IMR-90 (cell line): Measurements from ENCODE around the gene PLEKHD1. TPM values are rescaled to one million over a fixed set of nuclear protein-coding genes. Genes with fewer than 3 reads are reported as not detected.

Experiments used
- ATAC-seq: fragments of 200-7000 bp; cut with Tn5 transposase; 2 replicates; pipeline ENCODE4 v1.9.1; 2020; ENCODE audit warnings: low read depth, mild to moderate bottlenecking, moderate library complexity
- BruUV-seq: library from RNA; stranded (reverse); fragments of 400-500 nt; replicated peaks from 2 replicates; lab custom pipeline; 2021; lab: Mats Ljungman, UMichigan
- CTCF ChIA-PET: fragments of 300-600 bp; formaldehyde crosslinking; extraction: SDS; loops from one replicate; lab custom pipeline; 2021; ENCODE audit warnings: antibody characterized with exemption; lab: Yijun Ruan, JAX
- POLR2A ChIA-PET: fragments of 300-600 bp; sonication (Branson Sonifier 250); formaldehyde crosslinking; loops from one replicate; lab custom pipeline; 2022; ENCODE audit warnings: antibody characterized with exemption; ENCODE audit not compliant: unreplicated experiment; lab: Charles Lee
- DNase-seq: peaks from one replicate; pipeline ENCODE4 v3.0.0; 2013
- H2AFZ ChIP-seq: replicated peaks from 2 replicates; pipeline ENCODE3; 2013; ENCODE audit warnings: low read length, mild to moderate bottlenecking; ENCODE audit not compliant: poor library complexity
- H2AK5ac ChIP-seq: 2 replicates; pipeline ENCODE4 v1.6.1; 2013; ENCODE audit warnings: low read depth, low read length, inconsistent platforms
- H2AK9ac ChIP-seq: replicated peaks from 2 replicates; pipeline ENCODE3; 2013; ENCODE audit warnings: mild to moderate bottlenecking, low read depth, low read length, moderate library complexity; ENCODE audit not compliant: poor library complexity
- H2BK120ac ChIP-seq: 2 replicates; pipeline ENCODE4 v1.6.1; 2013; ENCODE audit warnings: low read depth, low read length, inconsistent platforms
- H2BK15ac ChIP-seq: 3 replicates; pipeline ENCODE4 v1.6.1; 2013; ENCODE audit warnings: low read depth, low read length, inconsistent platforms
- H2BK20ac ChIP-seq: 2 replicates; pipeline ENCODE4 v1.6.1; 2013; ENCODE audit warnings: low read depth, mild to moderate bottlenecking, inconsistent platforms, low read length, moderate library complexity
- H2BK5ac ChIP-seq: 2 replicates; pipeline ENCODE4 v1.6.1; 2013; ENCODE audit warnings: mild to moderate bottlenecking, low read depth, low read length, inconsistent platforms; ENCODE audit not compliant: poor library complexity, severe bottlenecking
- H3K14ac ChIP-seq: replicated peaks from 2 replicates; pipeline ENCODE4 v1.6.1; 2013; ENCODE audit warnings: low read depth, low read length, inconsistent platforms
- H3K18ac ChIP-seq: 2 replicates; pipeline ENCODE4 v1.6.1; 2013; ENCODE audit warnings: low read depth, low read length, control low read depth
- H3K23ac ChIP-seq: 2 replicates; pipeline ENCODE4 v1.6.1; 2013; ENCODE audit warnings: low read depth, low read length, inconsistent platforms
- H3K27ac ChIP-seq: 2 replicates; pipeline ENCODE4 v1.5.1; 2013; ENCODE audit warnings: mild to moderate bottlenecking, control low read depth, low read length; ENCODE audit not compliant: insufficient read depth
- H3K27me3 ChIP-seq: 2 replicates; pipeline ENCODE4 v1.6.1; 2013; ENCODE audit warnings: low read length; ENCODE audit not compliant: control insufficient read depth, insufficient read depth
- H3K36me3 ChIP-seq: 2 replicates; pipeline ENCODE4 v1.6.1; 2013; ENCODE audit warnings: low read length, mixed read lengths; ENCODE audit not compliant: control insufficient read depth, insufficient read depth
- H3K4ac ChIP-seq: 2 replicates; pipeline ENCODE4 v1.6.1; 2013; ENCODE audit warnings: low read depth, low read length, inconsistent platforms
- H3K4me1 ChIP-seq: 2 replicates; pipeline ENCODE4 v1.6.1; 2013; ENCODE audit warnings: low read length, mixed read lengths; ENCODE audit not compliant: control insufficient read depth, insufficient read depth
- H3K4me2 ChIP-seq: 2 replicates; pipeline ENCODE4 v1.6.1; 2013; ENCODE audit warnings: low read depth, mild to moderate bottlenecking, control low read depth, low read length, moderate library complexity
- H3K4me3 ChIP-seq: 2 replicates; pipeline ENCODE4 v1.5.1; 2013; ENCODE audit warnings: low read depth, mild to moderate bottlenecking, control low read depth, low read length, moderate library complexity; ENCODE audit not compliant: insufficient read depth
- H3K56ac ChIP-seq: 2 replicates; pipeline ENCODE4 v1.6.1; 2013; ENCODE audit warnings: low read length, inconsistent platforms; ENCODE audit not compliant: insufficient read depth; ENCODE audit errors: extremely low read depth
- H3K79me1 ChIP-seq, 2 experiments: 2 replicates each; pipeline ENCODE4 v1.6.1; 2013; ENCODE audit warnings: low read length in 2 of 2, inconsistent platforms in 1 of 2, low read depth in 1 of 2
- H3K9ac ChIP-seq: 2 replicates; pipeline ENCODE4 v1.6.1; 2013; ENCODE audit warnings: low read depth, low read length, control low read depth
- H3K9me1 ChIP-seq: 2 replicates; pipeline ENCODE4 v1.6.1; 2013; ENCODE audit warnings: low read length, inconsistent platforms; ENCODE audit not compliant: insufficient read depth
- H3K9me3 ChIP-seq: 2 replicates; pipeline ENCODE4 v1.6.1; 2013; ENCODE audit warnings: low read length; ENCODE audit not compliant: control insufficient read depth, insufficient read depth
- H4K20me1 ChIP-seq: 2 replicates; pipeline ENCODE4 v1.6.1; 2013; ENCODE audit warnings: low read length, inconsistent platforms; ENCODE audit not compliant: insufficient read depth
- H4K5ac ChIP-seq: 2 replicates; pipeline ENCODE4 v1.6.1; 2013; ENCODE audit warnings: mild to moderate bottlenecking, low read depth, low read length, control low read depth
- H4K8ac ChIP-seq, 2 experiments: 2 replicates each; pipeline ENCODE4 v1.6.1; 2013; ENCODE audit warnings: low read depth in 2 of 2, low read length in 2 of 2, control low read depth in 1 of 2, inconsistent platforms in 1 of 2
- H4K91ac ChIP-seq: 2 replicates; pipeline ENCODE4 v1.6.1; 2013; ENCODE audit warnings: low read depth, low read length, inconsistent platforms; ENCODE audit not compliant: insufficient read depth
- CHD1 ChIP-seq: IDR thresholded peaks from 2 replicates; pipeline ENCODE4 v1.6.1; 2012; ENCODE audit warnings: low read depth, low read length, improper control_type of control experiment
- CTCF ChIP-seq: conservative IDR thresholded peaks from 2 replicates; pipeline ENCODE4 v1.5.1; 2012; ENCODE audit warnings: mild to moderate bottlenecking, low read depth, low read length, improper control_type of control experiment
- MAFK ChIP-seq: IDR thresholded peaks from 2 replicates; pipeline ENCODE4 v1.6.1; 2012; ENCODE audit warnings: low read depth, low read length, improper control_type of control experiment
- MXI1 ChIP-seq: IDR thresholded peaks from 2 replicates; pipeline ENCODE4 v1.6.1; 2012; ENCODE audit warnings: low read depth, mild to moderate bottlenecking, low read length, moderate library complexity, borderline replicate concordance
- NFE2L2 ChIP-seq: fragments of 150-350 bp; IDR thresholded peaks from 2 replicates; pipeline ENCODE4 v1.6.1; 2016; ENCODE audit warnings: low read depth, mild to moderate bottlenecking, low read length
- RAD21 ChIP-seq: IDR thresholded peaks from 2 replicates; pipeline ENCODE4 v1.6.1; 2012; ENCODE audit warnings: low read length, improper control_type of control experiment
- RCOR1 ChIP-seq: IDR thresholded peaks from 2 replicates; pipeline ENCODE4 v1.6.1; 2012; ENCODE audit warnings: mild to moderate bottlenecking, low read length, improper control_type of control experiment; ENCODE audit not compliant: insufficient replicate concordance
- RFX5 ChIP-seq: IDR thresholded peaks from 2 replicates; pipeline ENCODE4 v1.8.0; 2012; ENCODE audit warnings: low read depth, mild to moderate bottlenecking, low read length, moderate library complexity
- SMC3 ChIP-seq: fragments of 150-350 bp; IDR thresholded peaks from 2 replicates; pipeline ENCODE4 v1.6.1; 2016; ENCODE audit warnings: low read depth, mild to moderate bottlenecking, antibody characterized with exemption, low read length, moderate library complexity
- USF2 ChIP-seq: fragments of 150-350 bp; IDR thresholded peaks from 2 replicates; pipeline ENCODE4 v1.6.1; 2017; ENCODE audit warnings: mild to moderate bottlenecking, antibody characterized with exemption, low read length, low read depth
- WGBS, 2 experiments: methylation state at CpG; one replicate each; pipeline versions ENCODE4 v1.1.5 to v1.1.7; 2013; ENCODE audit warnings: missing lambda C conversion rate in 2 of 2; ENCODE audit not compliant: insufficient read length in 1 of 2; ENCODE audit errors: extremely low coverage in 2 of 2; 5-methylcytosine and 5-hydroxymethylcytosine counted together
- dilution Hi-C: fragments of 300-500 bp; cut with HindIII; formaldehyde crosslinking; loops from one replicate; pipeline ENCODE4 v1.14.3; 2018; ENCODE audit warnings: low sequenced_read_pairs; ENCODE audit not compliant: unreplicated experiment
- in situ Hi-C: fragments of 300-500 bp; cut with MboI; formaldehyde crosslinking; loops from 3 replicates; pipeline ENCODE4 v1.14.3; 2019; ENCODE audit warnings: low sequenced_read_pairs, inconsistent platforms, mixed read lengths
- intact Hi-C: fragments of 100-400 bp; cut with micrococcal nuclease; formaldehyde crosslinking; loops from 2 replicates; pipeline ENCODE4 v1.10.0; 2022
- polyA plus RNA-seq, 3 experiments: library from polyadenylated mRNA; depleted of rRNA; stranded (reverse); fragments of >200 nt; gene quantifications; 2 replicates each; pipeline ENCODE4 v1.2.3, GENCODE V29; 2012; ENCODE audit warnings: low replicate concordance in 1 of 3
- total RNA-seq: library from RNA; depleted of rRNA; stranded (reverse); fragments of >200 nt; gene quantifications from 2 replicates; pipeline ENCODE4 v1.2.3, GENCODE V29; 2012

Gene PLEKHD1
- total and polyA plus RNA-seq, 2 of the 4 experiments (the other 2 are of a cell fraction): under 0.01 TPM; not detected in 1

GRCh38 chr14:69529563-69529962 lies 45.0 kb downstream of the PLEKHD1 start:
- TF ChIP-seq USF2: no peak
- no peak for TF ChIP-seq MXI1
- no peak for TF ChIP-seq SMC3
- TF ChIP-seq CHD1: no peak
- TF ChIP-seq RAD21: no peak
- TF ChIP-seq RCOR1: no peak
- no peak for TF ChIP-seq MAFK
- no peak for TF ChIP-seq RFX5
- TF ChIP-seq CTCF: no peak
- no peak for TF ChIP-seq NFE2L2
- Histone ChIP-seq H3K4me1 (no peaks in the 10 kb centered on the region), H3K4me2 (no peak overlapping the region), H2AK5ac (no peak overlapping the region), H3K79me1 (no peaks in the 10 kb centered on the region), H3K27ac (no peak overlapping the region), H3K56ac (no peak overlapping the region), H2AFZ (peak overlapping the region; percentile 68), H3K4ac (no peak overlapping the region), H3K9me1 (no peaks in the 10 kb centered on the region), H4K5ac (no peak overlapping the region), H4K8ac (no peak overlapping the region), H3K14ac (no peak overlapping the region), H4K91ac (no peak overlapping the region), H3K18ac (no peak overlapping the region), H3K9ac (no peak overlapping the region), H2AK9ac (no peak overlapping the region), H3K4me3 (no peak overlapping the region), H3K27me3 (peaks cover 73% of the 10 kb centered on the region), H3K36me3 (no peaks in the 10 kb centered on the region), H3K23ac (no peak overlapping the region), H4K20me1 (no peaks in the 10 kb centered on the region; the same call in none of the 2 replicates), H3K9me3 (no peaks in the 10 kb centered on the region), H2BK20ac (no peak overlapping the region), H2BK120ac (no peak overlapping the region), H2BK5ac (no peak overlapping the region), H2BK15ac (no peak overlapping the region)
- intact Hi-C loops (no loop called here), dilution Hi-C loops (no loop called here), in situ Hi-C loops (no loop called here)
- no TSS peak for BruUV-seq
- ATAC-seq: no peak
- POLR2A ChIA-PET: no interaction called here
- no CpG with 5 or more reads among the region's 3 CpGs for WGBS, 2 experiments
- DNase-seq: no peak
- CTCF ChIA-PET: no interaction called here
